Neural cell (in vitro differentiated cells): ENCODE results near the gene ARL2BP. TPM values are rescaled to one million over a fixed set of nuclear protein-coding genes. Genes with fewer than 3 reads are reported as not detected.

Experiments
- H2AFZ ChIP-seq: fragments of 200-600, 300-800 bp; sonication (generic), shearing (Covaris generic); 2 replicates; pipeline ENCODE4 v1.6.0; 2014; ENCODE audit warnings: low read depth, mild to moderate bottlenecking, antibody characterized with exemption, low read length, moderate library complexity
- H3F3A ChIP-seq: fragments of 200-600 bp; shearing (Covaris generic); 2 replicates; pipeline ENCODE4 v1.6.1; 2016; ENCODE audit warnings: mild to moderate bottlenecking, moderate library complexity, mixed read lengths, antibody characterized with exemption, low read length; ENCODE audit not compliant: insufficient read depth, poor library complexity, severe bottlenecking
- H3K27ac ChIP-seq: fragments of 200-600, 300-800 bp; sonication (generic), shearing (Covaris generic); 2 replicates; pipeline ENCODE4 v1.5.1; 2014; ENCODE audit warnings: mild to moderate bottlenecking, low read length, moderate library complexity
- H3K27me3 ChIP-seq: fragments of 300-800, 200-600 bp; sonication (generic), shearing (Covaris generic); 2 replicates; pipeline ENCODE4 v1.6.0; 2014; ENCODE audit warnings: mild to moderate bottlenecking, low read depth, low read length, moderate library complexity; ENCODE audit not compliant: insufficient read depth
- H3K36me3 ChIP-seq: fragments of 300-800, 200-600 bp; sonication (generic), shearing (Covaris generic); 2 replicates; pipeline ENCODE4 v1.5.1; 2014; ENCODE audit warnings: mild to moderate bottlenecking, antibody characterized with exemption, low read length, moderate library complexity; ENCODE audit not compliant: insufficient read depth
- H3K4me2 ChIP-seq: fragments of 300-800, 200-600 bp; sonication (generic), shearing (Covaris generic); 2 replicates; pipeline ENCODE4 v1.6.0; 2014; ENCODE audit warnings: mild to moderate bottlenecking, low read length
- H3K4me3 ChIP-seq: fragments of 300-800, 200-600 bp; sonication (generic), shearing (Covaris generic); 2 replicates; pipeline ENCODE4 v1.5.1; 2014; ENCODE audit warnings: mild to moderate bottlenecking, low read length, moderate library complexity
- H3K79me2 ChIP-seq: fragments of 200-600 bp; shearing (Covaris generic); replicated peaks from 2 replicates; pipeline ENCODE4 v1.6.0; 2014; ENCODE audit warnings: mild to moderate bottlenecking, low read length, moderate library complexity; ENCODE audit not compliant: insufficient read depth
- H3K9ac ChIP-seq: fragments of 300-800, 200-600 bp; sonication (generic), shearing (Covaris generic); 2 replicates; pipeline ENCODE4 v1.6.1; 2016; ENCODE audit warnings: mild to moderate bottlenecking, low read length, mixed read lengths
- H3K9me2 ChIP-seq: fragments of 200-600 bp; shearing (Covaris generic); 2 replicates; pipeline ENCODE4 v1.6.1; 2016; ENCODE audit warnings: mild to moderate bottlenecking, low read length, mixed read lengths; ENCODE audit not compliant: insufficient read depth
- H3K9me3 ChIP-seq: fragments of 200-600, 300-800 bp; sonication (generic), shearing (Covaris generic); 2 replicates; pipeline ENCODE4 v1.6.1; 2016; ENCODE audit warnings: mild to moderate bottlenecking, mixed run types, low read length, moderate library complexity, mixed read lengths
- H4K20me1 ChIP-seq: fragments of 200-600 bp; shearing (Covaris generic); 2 replicates; pipeline ENCODE4 v1.6.1; 2016; ENCODE audit warnings: mild to moderate bottlenecking, mixed run types; ENCODE audit not compliant: insufficient read depth
- EP300 ChIP-seq: fragments of 450-650 bp; conservative IDR thresholded peaks from 2 replicates; pipeline ENCODE4 v1.6.1; 2014; ENCODE audit warnings: antibody characterized with exemption, mild to moderate bottlenecking, moderate library complexity; ENCODE audit not compliant: poor library complexity, severe bottlenecking
- EZH2 ChIP-seq: fragments of 200-600, 300-800 bp; shearing (Covaris generic), sonication (generic); IDR thresholded peaks from 2 replicates; pipeline ENCODE4 v1.6.1; 2014; ENCODE audit warnings: antibody characterized with exemption, low read length, borderline replicate concordance, mild to moderate bottlenecking; ENCODE audit not compliant: insufficient read depth, poor library complexity, severe bottlenecking
- MXI1 ChIP-seq: fragments of 450-650 bp; conservative IDR thresholded peaks from 2 replicates; pipeline ENCODE4 v1.6.1; 2014; ENCODE audit warnings: antibody characterized with exemption, mild to moderate bottlenecking; ENCODE audit not compliant: poor library complexity, severe bottlenecking
- POLR2AphosphoS5 ChIP-seq: IDR thresholded peaks from 2 replicates; pipeline ENCODE4 v1.6.1; 2012
- RAD21 ChIP-seq: fragments of 450-650 bp; conservative IDR thresholded peaks from 2 replicates; pipeline ENCODE4 v1.6.1; 2014; ENCODE audit warnings: antibody characterized with exemption, mild to moderate bottlenecking, moderate library complexity
- SMC3 ChIP-seq: fragments of 450-650 bp; conservative IDR thresholded peaks from 2 replicates; pipeline ENCODE4 v1.6.1; 2014; ENCODE audit warnings: antibody characterized with exemption, mild to moderate bottlenecking, moderate library complexity; ENCODE audit not compliant: poor library complexity
- TAF1 ChIP-seq: IDR thresholded peaks from 2 replicates; pipeline ENCODE4 v1.6.1; 2012; ENCODE audit warnings: low read depth
- polyA plus RNA-seq: library from polyadenylated mRNA; depleted of rRNA; stranded (reverse); fragments of >200 nt; gene quantifications from 2 replicates; pipeline ENCODE4 v1.2.3, GENCODE V29; 2014
- TF ChIP-seq, protein P1 (sequence below): IDR thresholded peaks from 2 replicates; pipeline ENCODE4 v1.6.1; 2012; ENCODE audit warnings: borderline replicate concordance
- TF ChIP-seq, protein P2 (sequence below): fragments of 450-650 bp; IDR thresholded peaks from 2 replicates; pipeline ENCODE4 v1.5.1; 2014; ENCODE audit warnings: antibody characterized with exemption, mild to moderate bottlenecking, moderate library complexity; ENCODE audit not compliant: poor library complexity, severe bottlenecking

Gene ARL2BP
- polyA plus RNA-seq, 1 donor from 2014 or later, result 153 TPM

DNA sequence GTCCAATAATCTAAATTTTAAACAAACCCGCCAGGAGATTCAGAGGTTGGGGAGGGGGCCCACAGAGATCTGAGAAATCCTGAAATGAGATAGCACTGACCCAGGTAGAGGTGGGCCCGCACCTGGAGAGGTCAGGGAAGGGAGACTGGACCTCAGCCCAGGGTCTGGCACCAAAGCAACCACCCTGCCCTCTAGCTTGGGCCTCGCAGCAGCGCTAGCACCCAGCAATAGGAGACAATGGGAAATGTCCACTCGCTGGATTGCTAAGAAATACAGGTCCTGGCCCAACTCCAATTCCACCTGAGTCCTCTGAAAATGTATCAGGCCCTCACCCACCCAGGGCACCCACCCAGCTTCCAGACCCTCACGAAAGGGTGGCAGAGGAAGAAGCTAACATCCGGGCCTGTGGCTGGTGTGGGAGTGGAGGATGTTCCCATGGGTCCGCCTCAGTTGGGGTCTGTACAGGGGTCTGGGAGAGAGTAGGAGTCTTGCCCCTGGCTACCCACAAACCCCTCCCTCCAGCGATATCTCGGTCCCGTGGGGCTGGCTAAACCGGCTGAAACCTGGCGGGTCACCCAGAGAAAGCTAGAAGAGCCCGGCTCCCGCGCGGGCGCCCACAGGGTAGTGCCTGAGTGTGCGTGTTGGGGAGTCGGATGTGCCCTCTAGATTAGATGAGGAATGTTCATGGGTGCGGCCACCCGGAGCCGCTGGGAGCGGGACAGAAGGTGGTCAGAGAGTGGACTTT is 38.3 kb downstream of the ARL2BP start:
- no peak overlapping the region for H3K9ac ChIP-seq
- H3K9me2 ChIP-seq, result no peaks in the 10 kb centered on the region
- no peaks in the 10 kb centered on the region for H3K79me2 ChIP-seq
- no peaks in the 10 kb centered on the region for H3F3A ChIP-seq
- no peaks in the 10 kb centered on the region for H4K20me1 ChIP-seq
- H3K27me3 ChIP-seq, result peaks cover 35% of the 10 kb centered on the region
- H3K4me3 ChIP-seq, result no peak overlapping the region
- H3K4me2 ChIP-seq, result no peak overlapping the region
- H3K36me3 ChIP-seq, result no peaks in the 10 kb centered on the region
- no peaks in the 10 kb centered on the region for H3K9me3 ChIP-seq
- TF ChIP-seq, protein P1, sequence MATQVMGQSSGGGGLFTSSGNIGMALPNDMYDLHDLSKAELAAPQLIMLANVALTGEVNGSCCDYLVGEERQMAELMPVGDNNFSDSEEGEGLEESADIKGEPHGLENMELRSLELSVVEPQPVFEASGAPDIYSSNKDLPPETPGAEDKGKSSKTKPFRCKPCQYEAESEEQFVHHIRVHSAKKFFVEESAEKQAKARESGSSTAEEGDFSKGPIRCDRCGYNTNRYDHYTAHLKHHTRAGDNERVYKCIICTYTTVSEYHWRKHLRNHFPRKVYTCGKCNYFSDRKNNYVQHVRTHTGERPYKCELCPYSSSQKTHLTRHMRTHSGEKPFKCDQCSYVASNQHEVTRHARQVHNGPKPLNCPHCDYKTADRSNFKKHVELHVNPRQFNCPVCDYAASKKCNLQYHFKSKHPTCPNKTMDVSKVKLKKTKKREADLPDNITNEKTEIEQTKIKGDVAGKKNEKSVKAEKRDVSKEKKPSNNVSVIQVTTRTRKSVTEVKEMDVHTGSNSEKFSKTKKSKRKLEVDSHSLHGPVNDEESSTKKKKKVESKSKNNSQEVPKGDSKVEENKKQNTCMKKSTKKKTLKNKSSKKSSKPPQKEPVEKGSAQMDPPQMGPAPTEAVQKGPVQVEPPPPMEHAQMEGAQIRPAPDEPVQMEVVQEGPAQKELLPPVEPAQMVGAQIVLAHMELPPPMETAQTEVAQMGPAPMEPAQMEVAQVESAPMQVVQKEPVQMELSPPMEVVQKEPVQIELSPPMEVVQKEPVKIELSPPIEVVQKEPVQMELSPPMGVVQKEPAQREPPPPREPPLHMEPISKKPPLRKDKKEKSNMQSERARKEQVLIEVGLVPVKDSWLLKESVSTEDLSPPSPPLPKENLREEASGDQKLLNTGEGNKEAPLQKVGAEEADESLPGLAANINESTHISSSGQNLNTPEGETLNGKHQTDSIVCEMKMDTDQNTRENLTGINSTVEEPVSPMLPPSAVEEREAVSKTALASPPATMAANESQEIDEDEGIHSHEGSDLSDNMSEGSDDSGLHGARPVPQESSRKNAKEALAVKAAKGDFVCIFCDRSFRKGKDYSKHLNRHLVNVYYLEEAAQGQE, result no peak
- no peak for TF ChIP-seq RAD21
- H2AFZ ChIP-seq, result no peak overlapping the region
- no peak overlapping the region for H3K27ac ChIP-seq

DNA sequence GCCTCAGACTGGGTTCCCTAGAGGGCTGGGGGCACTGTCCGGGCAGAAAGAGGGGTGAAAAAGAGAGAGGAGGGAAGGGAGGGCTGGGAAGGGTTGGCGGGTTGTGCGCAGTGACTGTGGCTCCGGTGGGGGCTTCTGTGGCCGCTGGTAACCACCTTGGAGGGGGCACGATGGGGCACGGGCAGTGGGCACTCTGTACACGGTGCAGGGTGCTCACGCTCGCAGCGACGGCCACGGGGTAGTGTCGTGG is 38.8 kb downstream of the ARL2BP start:
- Histone ChIP-seq H3K9ac (no peak overlapping the region), H3K27me3 (peaks cover 35% of the 10 kb centered on the region), H3K4me2 (no peak overlapping the region), H3F3A (no peaks in the 10 kb centered on the region), H3K4me3 (peak overlapping the region; percentile 69), H3K9me3 (no peaks in the 10 kb centered on the region), H3K27ac (no peak overlapping the region), H3K36me3 (no peaks in the 10 kb centered on the region), H4K20me1 (no peaks in the 10 kb centered on the region), H3K9me2 (no peaks in the 10 kb centered on the region), H2AFZ (no peak overlapping the region), H3K79me2 (no peaks in the 10 kb centered on the region)
- TF ChIP-seq, protein P1, result no peak
- TF ChIP-seq RAD21 (no peak), EZH2 (no peak), SMC3 (no peak), EP300 (no peak), POLR2AphosphoS5 (no peak), MXI1 (no peak), TAF1 (no peak)
- TF ChIP-seq, protein P2, sequence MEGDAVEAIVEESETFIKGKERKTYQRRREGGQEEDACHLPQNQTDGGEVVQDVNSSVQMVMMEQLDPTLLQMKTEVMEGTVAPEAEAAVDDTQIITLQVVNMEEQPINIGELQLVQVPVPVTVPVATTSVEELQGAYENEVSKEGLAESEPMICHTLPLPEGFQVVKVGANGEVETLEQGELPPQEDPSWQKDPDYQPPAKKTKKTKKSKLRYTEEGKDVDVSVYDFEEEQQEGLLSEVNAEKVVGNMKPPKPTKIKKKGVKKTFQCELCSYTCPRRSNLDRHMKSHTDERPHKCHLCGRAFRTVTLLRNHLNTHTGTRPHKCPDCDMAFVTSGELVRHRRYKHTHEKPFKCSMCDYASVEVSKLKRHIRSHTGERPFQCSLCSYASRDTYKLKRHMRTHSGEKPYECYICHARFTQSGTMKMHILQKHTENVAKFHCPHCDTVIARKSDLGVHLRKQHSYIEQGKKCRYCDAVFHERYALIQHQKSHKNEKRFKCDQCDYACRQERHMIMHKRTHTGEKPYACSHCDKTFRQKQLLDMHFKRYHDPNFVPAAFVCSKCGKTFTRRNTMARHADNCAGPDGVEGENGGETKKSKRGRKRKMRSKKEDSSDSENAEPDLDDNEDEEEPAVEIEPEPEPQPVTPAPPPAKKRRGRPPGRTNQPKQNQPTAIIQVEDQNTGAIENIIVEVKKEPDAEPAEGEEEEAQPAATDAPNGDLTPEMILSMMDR, result no peak
